Uterus (tissue), 4 donors: ENCODE measurements around the gene ZSWIM5. TPM values are rescaled to one million over a fixed set of nuclear protein-coding genes. Genes with fewer than 3 reads are reported as not detected.
"Not testable (repeated sequence)": the region's sequence is repeated elsewhere in the genome, so short reads cannot be mapped to it uniquely, and the experiment has no call there.

ENCODE experiments used
- DNase-seq, 2 donors: peaks; one replicate each; pipeline ENCODE4 v3.0.0-alpha.2; 2019 to 2020
- H3K27ac ChIP-seq, 2 donors: fragments of 200-600 bp; sonication (generic); 1 replicate in 1 of 2; 2 replicates in 1 of 2; pipeline ENCODE4 v1.5.1; 2016 to 2018
- H3K27me3 ChIP-seq, 2 donors: fragments of 200-600 bp; sonication (generic); one replicate each; pipeline ENCODE4 v1.5.1; 2018 to 2019; ENCODE audit warnings: control low read depth in 1 of 2
- H3K36me3 ChIP-seq, 2 donors: fragments of 200-600 bp; sonication (generic); one replicate each; pipeline ENCODE4 v1.5.1; 2019; ENCODE audit warnings: control low read depth in 1 of 2
- H3K4me1 ChIP-seq, 2 donors: fragments of 200-600 bp; sonication (generic); one replicate each; pipeline ENCODE4 v1.5.1; 2018 to 2019; ENCODE audit warnings: control low read depth in 1 of 2
- H3K4me3 ChIP-seq, 2 donors: fragments of 200-600 bp; sonication (generic); 1 replicate in 1 of 2; 2 replicates in 1 of 2; pipeline ENCODE4 v1.5.1; 2018 to 2019; ENCODE audit warnings: mild to moderate bottlenecking in 1 of 2
- H3K9me3 ChIP-seq, 2 donors: fragments of 200-600 bp; sonication (generic); one replicate each; pipeline ENCODE4 v1.5.1; 2019; ENCODE audit warnings: control low read depth in 1 of 2
- POLR2A ChIP-seq, 2 donors: fragments of 450-650 bp; IDR thresholded peaks; one replicate each; pipeline ENCODE4 v1.6.1; 2016; ENCODE audit warnings: antibody characterized with exemption in 2 of 2, mild to moderate bottlenecking in 1 of 2, moderate library complexity in 1 of 2
- intact Hi-C: fragments of 100-400 bp; cut with DNase I; formaldehyde crosslinking; loops from one replicate; pipeline ENCODE4 v1.15.1; 2023; ENCODE audit warnings: low total_unique reads
- total RNA-seq, 4 donors: library from RNA; depleted of rRNA in 3 of 4; stranded (reverse); fragments of >200 nt in 3 of 4; gene quantifications; one replicate each; pipeline versions ENCODE4 v1.1.0 to v1.2.4, GENCODE V29; 2014 to 2023
- TF ChIP-seq, protein P1 (sequence below), 4 experiments: fragments of 200-600 bp in 2 of 4; fragments of 450-650 bp in 2 of 4; sonication (generic) in 2 of 4; IDR thresholded peaks; one replicate each; pipeline ENCODE4 v1.5.1; 2016 to 2019; ENCODE audit warnings: antibody characterized with exemption in 4 of 4, mild to moderate bottlenecking in 2 of 4, moderate library complexity in 1 of 4
- donor health status: DM: yes; HTN: yes; CAD: no.

ZSWIM5 gene
- total RNA-seq, 4 donors from 2014 or later: 1.5 to 6.6 (median 3.6) TPM

DNA sequence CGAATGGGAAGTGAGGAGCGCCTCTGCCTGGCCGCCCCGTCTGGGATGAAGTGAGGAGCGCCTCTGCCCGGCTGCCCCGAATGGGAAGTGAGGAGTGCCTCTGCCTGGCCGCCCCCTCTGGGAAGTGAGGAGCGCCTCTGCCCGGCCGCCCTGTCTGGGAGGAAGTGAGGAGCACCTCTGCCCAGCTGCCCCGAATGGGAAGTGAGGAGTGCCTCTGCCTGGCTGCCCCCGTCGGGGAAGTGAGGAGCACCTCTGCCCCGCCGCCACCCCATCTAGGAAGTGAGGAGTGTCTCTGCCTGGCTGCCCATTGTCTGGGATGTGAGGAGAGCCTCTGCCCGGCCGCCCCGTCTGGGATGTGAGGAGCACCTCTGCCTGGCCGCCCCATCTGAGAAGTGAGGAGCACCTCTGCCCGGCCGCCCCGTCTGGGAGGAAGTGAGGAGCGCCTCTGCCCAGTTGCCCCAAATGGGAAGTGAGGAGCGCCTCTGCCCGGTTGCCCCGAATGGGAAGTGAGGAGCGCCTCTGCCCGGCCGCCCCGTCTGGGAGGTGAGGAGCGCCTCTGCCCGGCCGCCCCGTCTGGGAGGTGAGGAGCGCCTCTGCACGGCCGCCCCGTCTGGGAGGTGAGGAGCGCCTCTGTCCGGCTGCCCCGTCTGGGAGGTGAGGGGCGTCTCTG is 100.8 kb downstream of the ZSWIM5 start:
- H3K27me3 ChIP-seq, DNase-seq, H3K9me3 ChIP-seq, H3K27ac ChIP-seq, H3K4me1 ChIP-seq, intact Hi-C loops, H3K4me3 ChIP-seq, H3K36me3 ChIP-seq: not testable (repeated sequence)

DNA sequence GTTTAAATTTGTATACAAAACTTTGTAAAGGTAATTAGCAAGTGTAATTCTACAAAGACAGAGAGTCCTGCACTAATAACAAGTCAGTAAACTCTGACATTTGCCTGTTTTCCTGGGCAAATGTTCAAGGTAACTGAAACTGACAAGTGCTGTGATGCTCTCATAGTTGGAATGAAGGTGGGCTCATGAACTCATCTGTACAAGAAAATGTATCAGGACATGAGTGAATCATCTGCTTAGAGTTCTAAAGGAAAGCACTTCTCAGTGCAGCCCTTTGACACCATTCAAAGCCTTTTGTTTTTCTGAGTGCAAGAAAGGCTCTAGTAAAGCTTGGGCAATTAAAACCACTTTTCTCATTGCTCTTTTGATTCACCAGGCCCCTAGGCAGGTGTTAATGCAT is 102.9 kb downstream of the ZSWIM5 start:
- no peak for DNase-seq
- H3K4me3 ChIP-seq: no peak overlapping the region
- no peaks in the 10 kb centered on the region for H3K36me3 ChIP-seq
- intact Hi-C loops: no loop called here
- no peaks in the 10 kb centered on the region for H3K27me3 ChIP-seq
- no peak for TF ChIP-seq POLR2A (IDR thresholded peaks at IDR 0.05)
- TF ChIP-seq, protein P1, sequence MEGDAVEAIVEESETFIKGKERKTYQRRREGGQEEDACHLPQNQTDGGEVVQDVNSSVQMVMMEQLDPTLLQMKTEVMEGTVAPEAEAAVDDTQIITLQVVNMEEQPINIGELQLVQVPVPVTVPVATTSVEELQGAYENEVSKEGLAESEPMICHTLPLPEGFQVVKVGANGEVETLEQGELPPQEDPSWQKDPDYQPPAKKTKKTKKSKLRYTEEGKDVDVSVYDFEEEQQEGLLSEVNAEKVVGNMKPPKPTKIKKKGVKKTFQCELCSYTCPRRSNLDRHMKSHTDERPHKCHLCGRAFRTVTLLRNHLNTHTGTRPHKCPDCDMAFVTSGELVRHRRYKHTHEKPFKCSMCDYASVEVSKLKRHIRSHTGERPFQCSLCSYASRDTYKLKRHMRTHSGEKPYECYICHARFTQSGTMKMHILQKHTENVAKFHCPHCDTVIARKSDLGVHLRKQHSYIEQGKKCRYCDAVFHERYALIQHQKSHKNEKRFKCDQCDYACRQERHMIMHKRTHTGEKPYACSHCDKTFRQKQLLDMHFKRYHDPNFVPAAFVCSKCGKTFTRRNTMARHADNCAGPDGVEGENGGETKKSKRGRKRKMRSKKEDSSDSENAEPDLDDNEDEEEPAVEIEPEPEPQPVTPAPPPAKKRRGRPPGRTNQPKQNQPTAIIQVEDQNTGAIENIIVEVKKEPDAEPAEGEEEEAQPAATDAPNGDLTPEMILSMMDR (IDR thresholded peaks at IDR 0.05): no peak
- H3K4me1 ChIP-seq: no peaks in the 10 kb centered on the region
- H3K27ac ChIP-seq: no peak overlapping the region
- no peaks in the 10 kb centered on the region for H3K9me3 ChIP-seq

DNA sequence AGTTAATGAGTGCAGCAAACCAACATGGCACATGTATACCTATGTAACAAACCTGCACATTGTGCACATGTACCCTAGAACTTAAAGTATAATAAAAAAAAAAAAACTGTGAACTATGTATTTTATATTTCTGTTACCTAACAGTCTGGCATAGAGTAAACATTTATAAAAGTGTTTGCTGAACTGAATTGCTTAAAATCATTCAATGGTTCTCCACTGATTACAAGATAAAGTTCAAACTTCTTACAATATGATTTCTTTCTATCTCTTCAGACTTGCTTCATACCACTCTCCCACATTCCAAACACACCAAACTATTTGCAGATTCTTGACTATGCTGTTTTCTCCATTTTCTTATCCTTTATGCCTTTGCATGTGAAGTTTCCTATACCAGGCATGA is 104.5 kb downstream of the ZSWIM5 start:
- Histone ChIP-seq H3K4me1 (no peaks in the 10 kb centered on the region), H3K36me3 (no peaks in the 10 kb centered on the region), H3K27ac (no peak overlapping the region), H3K4me3 (no peak overlapping the region), H3K27me3 (no peaks in the 10 kb centered on the region), H3K9me3 (no peaks in the 10 kb centered on the region)
- intact Hi-C loops: no loop called here
- TF ChIP-seq POLR2A (IDR thresholded peaks at IDR 0.05): no peak
- TF ChIP-seq, protein P1 (IDR thresholded peaks at IDR 0.05): no peak
- DNase-seq: no peak

DNA sequence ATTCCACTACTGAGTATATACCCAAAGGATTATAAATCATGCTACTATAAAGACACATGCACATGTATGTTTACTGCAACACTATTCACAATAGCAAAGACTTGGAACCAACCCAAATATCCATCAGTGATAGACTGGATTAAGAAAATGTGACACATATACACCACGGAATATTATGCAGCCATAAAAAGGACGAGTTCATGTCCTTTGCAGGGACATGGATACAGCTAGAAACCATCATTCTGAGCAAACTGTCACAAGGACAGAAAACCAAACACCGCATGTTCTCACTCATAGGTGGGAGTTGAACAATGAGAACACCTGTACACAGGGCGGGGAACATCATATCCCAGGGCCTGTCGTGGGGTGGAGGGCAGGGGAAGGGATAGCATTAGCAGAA is 104.9 kb downstream of the ZSWIM5 start:
- H3K36me3 ChIP-seq, H3K4me3 ChIP-seq, DNase-seq, H3K27ac ChIP-seq, H3K27me3 ChIP-seq, H3K9me3 ChIP-seq, intact Hi-C loops, H3K4me1 ChIP-seq: not testable (repeated sequence)

GRCh38 chr1:45097944-45098343 is 108.5 kb downstream of the ZSWIM5 start:
- Histone ChIP-seq H3K27ac (no peak overlapping the region), H3K36me3 (no peaks in the 10 kb centered on the region), H3K4me1 (no peaks in the 10 kb centered on the region), H3K4me3 (no peak overlapping the region), H3K27me3 (no peaks in the 10 kb centered on the region), H3K9me3 (no peaks in the 10 kb centered on the region)
- no peak for DNase-seq
- intact Hi-C loops: no loop called here
- TF ChIP-seq, protein P1 (IDR thresholded peaks at IDR 0.05): no peak
- TF ChIP-seq POLR2A (IDR thresholded peaks at IDR 0.05): no peak

DNA sequence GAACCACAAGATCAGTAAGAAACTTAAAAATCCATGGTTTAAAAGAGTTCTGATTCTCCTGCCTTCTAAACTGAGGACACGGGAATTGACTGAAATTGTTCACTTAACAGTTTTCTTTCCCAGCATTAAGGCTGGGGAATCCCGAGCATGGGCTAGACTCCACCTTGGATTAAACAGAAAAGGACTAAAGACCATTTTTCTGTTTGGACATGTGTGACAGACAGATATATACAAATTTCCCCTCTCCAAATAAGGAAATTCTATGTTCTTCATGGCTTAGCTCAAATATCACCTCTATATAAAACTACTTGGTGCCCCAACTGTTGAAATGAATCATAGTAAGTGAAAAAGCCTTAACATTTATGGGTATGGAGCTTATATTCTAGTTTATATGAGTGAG is 109.3 kb downstream of the ZSWIM5 start:
- no peak overlapping the region for H3K27ac ChIP-seq
- no peaks in the 10 kb centered on the region for H3K9me3 ChIP-seq
- H3K4me1 ChIP-seq: no peaks in the 10 kb centered on the region
- no peaks in the 10 kb centered on the region for H3K27me3 ChIP-seq
- DNase-seq: no peak
- intact Hi-C loops: no loop called here
- no peaks in the 10 kb centered on the region for H3K36me3 ChIP-seq
- TF ChIP-seq, protein P1 (IDR thresholded peaks at IDR 0.05): no peak
- no peak for TF ChIP-seq POLR2A (IDR thresholded peaks at IDR 0.05)
- no peak overlapping the region for H3K4me3 ChIP-seq
